ENCODE data around the gene IZUMO4. TPM values are rescaled to one million over a fixed set of nuclear protein-coding genes. Genes with fewer than 3 reads are reported as not detected.
"Not testable (repeated sequence)": the region's sequence is repeated elsewhere in the genome, so short reads cannot be mapped to it uniquely, and the experiment has no call there.

IZUMO4 gene
- total RNA-seq, 1 experiment from 2014 or later, result 1.5 TPM

DNA sequence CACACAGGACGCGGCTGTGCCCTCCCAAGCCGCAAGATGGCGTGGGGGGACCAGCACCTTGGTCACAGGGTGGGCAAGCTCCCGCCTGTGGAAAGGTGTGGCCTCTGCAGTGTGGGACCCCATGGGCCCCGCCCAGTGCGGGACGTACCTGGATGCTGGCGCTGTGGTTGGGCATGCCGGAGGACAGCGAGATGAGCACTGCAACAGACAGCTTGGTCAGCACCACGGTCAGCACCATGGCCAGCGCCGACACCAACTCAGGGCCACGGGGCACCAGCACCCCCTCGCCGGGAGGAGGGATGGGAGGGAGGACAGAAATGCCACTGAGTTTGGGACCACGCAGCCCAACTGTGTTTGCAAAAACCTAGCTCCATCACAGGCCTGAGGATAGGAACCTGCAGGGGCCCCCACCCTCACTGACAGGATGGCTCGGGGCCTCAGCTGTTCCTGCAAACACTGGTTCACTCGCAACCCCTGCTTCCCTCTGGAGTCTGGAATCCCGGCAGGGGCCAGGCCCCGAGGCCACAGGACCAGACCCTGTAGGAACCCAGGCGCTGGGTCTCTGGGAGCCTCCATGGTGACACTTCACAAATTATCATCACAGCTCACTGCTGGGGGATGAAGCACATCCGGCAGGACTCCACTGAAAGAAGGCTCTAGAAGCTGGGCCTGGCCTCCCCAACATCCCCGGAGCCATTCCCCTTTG lies 27.1 kb downstream of the IZUMO4 start:
- BruUV-seq (replicated peaks), result no TSS peak
- Histone ChIP-seq H4K20me1 (ENCODE audit: insufficient read depth) (peaks cover 12% of the 10 kb centered on the region; the same call in 1 of the 2 replicates), H3K36me3 (ENCODE audit: low read depth) (no peaks in the 10 kb centered on the region), H3K4me3 (no peak overlapping the region), H3K27me3 (ENCODE audit: insufficient read depth, low read depth) (no peaks in the 10 kb centered on the region), H3F3A (ENCODE audit: insufficient read depth, low read depth) (no peaks in the 10 kb centered on the region), H3K4me1 (replicated peaks; ENCODE audit: insufficient read depth) (no peaks in the 10 kb centered on the region), H2AFZ (no peak overlapping the region), H3K79me2 (ENCODE audit: low read depth) (no peaks in the 10 kb centered on the region), H3K4me2 (no peak overlapping the region), H3K9me2 (ENCODE audit: insufficient read depth) (no peaks in the 10 kb centered on the region), H3K9me3 (ENCODE audit: insufficient read depth, low read depth) (no peaks in the 10 kb centered on the region), H3K27ac (no peak overlapping the region)
- no peak for DNase-seq
- intact Hi-C loops (cut with micrococcal nuclease; ENCODE audit: unreplicated experiment), result no loop called here
- ChIA-PET POLR2A (ENCODE audit: unreplicated experiment) (no interaction called here), CTCF (no interaction called here)
- TF ChIP-seq EZH2 (IDR thresholded peaks at IDR 0.05; ENCODE audit: low read depth), result no peak
- TF ChIP-seq, protein P1, sequence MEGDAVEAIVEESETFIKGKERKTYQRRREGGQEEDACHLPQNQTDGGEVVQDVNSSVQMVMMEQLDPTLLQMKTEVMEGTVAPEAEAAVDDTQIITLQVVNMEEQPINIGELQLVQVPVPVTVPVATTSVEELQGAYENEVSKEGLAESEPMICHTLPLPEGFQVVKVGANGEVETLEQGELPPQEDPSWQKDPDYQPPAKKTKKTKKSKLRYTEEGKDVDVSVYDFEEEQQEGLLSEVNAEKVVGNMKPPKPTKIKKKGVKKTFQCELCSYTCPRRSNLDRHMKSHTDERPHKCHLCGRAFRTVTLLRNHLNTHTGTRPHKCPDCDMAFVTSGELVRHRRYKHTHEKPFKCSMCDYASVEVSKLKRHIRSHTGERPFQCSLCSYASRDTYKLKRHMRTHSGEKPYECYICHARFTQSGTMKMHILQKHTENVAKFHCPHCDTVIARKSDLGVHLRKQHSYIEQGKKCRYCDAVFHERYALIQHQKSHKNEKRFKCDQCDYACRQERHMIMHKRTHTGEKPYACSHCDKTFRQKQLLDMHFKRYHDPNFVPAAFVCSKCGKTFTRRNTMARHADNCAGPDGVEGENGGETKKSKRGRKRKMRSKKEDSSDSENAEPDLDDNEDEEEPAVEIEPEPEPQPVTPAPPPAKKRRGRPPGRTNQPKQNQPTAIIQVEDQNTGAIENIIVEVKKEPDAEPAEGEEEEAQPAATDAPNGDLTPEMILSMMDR (conservative IDR thresholded peaks at IDR 0.05), result no peak

DNA sequence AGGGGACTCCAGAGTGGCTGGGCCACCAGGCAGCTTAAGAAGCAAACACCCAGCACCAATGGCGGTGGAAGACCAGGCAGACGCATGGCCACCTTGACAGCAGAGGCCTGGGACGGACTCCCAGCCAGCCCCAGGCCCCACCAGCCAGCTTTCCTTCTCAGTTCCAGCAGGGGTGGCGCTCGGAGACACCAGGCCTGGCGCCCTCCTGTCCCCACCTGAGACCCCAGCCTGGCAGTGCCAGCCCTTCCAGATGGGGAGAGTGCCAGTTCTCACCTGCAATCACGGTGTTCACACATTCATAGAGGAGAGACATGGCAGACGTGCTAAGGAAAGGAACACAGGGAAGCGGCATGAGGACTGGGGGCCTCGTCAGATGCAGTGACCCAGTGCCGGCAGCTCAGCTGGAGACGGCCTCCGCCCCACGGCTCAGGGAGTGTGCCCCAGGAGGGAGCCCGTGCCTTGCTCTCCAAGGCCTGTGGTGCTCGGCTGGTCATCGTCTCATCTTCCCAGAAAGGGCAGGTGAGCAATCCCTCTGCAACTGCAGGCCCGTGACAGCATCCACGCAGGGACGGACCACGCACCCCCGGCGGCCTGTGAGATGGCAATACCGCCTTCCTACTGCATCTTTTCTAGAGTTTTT lies 30.3 kb downstream of the IZUMO4 start:
- H3K9me3 ChIP-seq (ENCODE audit: insufficient read depth, low read depth), result no peaks in the 10 kb centered on the region
- no peak overlapping the region for H3K4me3 ChIP-seq
- no peak overlapping the region for H3K27ac ChIP-seq
- no peaks in the 10 kb centered on the region for H3K9me2 ChIP-seq (ENCODE audit: insufficient read depth)
- no peak overlapping the region for H3K4me2 ChIP-seq
- no peaks in the 10 kb centered on the region for H3K27me3 ChIP-seq (ENCODE audit: insufficient read depth, low read depth)
- no peaks in the 10 kb centered on the region for H3K36me3 ChIP-seq (ENCODE audit: low read depth)
- no peaks in the 10 kb centered on the region for H3K79me2 ChIP-seq (ENCODE audit: low read depth)
- H2AFZ ChIP-seq, result no peak overlapping the region
- ChIA-PET CTCF (no interaction called here), POLR2A (ENCODE audit: unreplicated experiment) (no interaction called here)
- no peak for DNase-seq
- peaks cover 12% of the 10 kb centered on the region; the same call in 1 of the 2 replicates for H4K20me1 ChIP-seq (ENCODE audit: insufficient read depth)
- H3K4me1 ChIP-seq (replicated peaks; ENCODE audit: insufficient read depth), result no peaks in the 10 kb centered on the region
- BruUV-seq (replicated peaks), result no TSS peak
- intact Hi-C loops (cut with micrococcal nuclease; ENCODE audit: unreplicated experiment), result no loop called here
- no peaks in the 10 kb centered on the region for H3F3A ChIP-seq (ENCODE audit: insufficient read depth, low read depth)
- TF ChIP-seq EZH2 (IDR thresholded peaks at IDR 0.05; ENCODE audit: low read depth), result no peak
- TF ChIP-seq, protein P1 (conservative IDR thresholded peaks at IDR 0.05), result no peak

DNA sequence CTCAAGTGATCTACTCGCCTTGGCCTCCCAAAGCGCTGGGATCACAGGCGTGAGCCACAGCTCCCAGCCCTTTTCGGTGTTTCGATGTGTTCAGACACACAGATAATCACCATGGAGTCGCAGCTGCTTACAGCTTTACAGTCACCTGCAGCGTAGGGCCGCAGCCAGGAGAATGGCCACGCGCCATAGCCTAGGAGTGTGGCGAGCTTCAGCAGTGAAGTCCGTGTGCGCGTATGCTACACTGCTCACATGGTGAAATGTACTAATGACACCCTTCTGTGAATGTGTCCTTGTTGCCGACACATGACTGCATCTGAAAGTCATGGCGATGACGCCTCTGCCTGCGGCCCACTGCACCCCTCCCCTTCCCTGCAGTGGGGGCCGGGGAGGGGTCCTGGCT lies 31.0 kb downstream of the IZUMO4 start:
- CTCF ChIA-PET, result no interaction called here
- Histone ChIP-seq H4K20me1 (ENCODE audit: insufficient read depth) (peaks cover 12% of the 10 kb centered on the region; the same call in 1 of the 2 replicates), H3K9me3 (ENCODE audit: insufficient read depth, low read depth) (no peaks in the 10 kb centered on the region), H3K27me3 (ENCODE audit: insufficient read depth, low read depth) (no peaks in the 10 kb centered on the region), H3K4me3 (no peak overlapping the region), H3K4me2 (no peak overlapping the region), H3F3A (ENCODE audit: insufficient read depth, low read depth) (no peaks in the 10 kb centered on the region), H2AFZ (no peak overlapping the region), H3K79me2 (ENCODE audit: low read depth) (no peaks in the 10 kb centered on the region), H3K36me3 (ENCODE audit: low read depth) (no peaks in the 10 kb centered on the region), H3K27ac (no peak overlapping the region), H3K4me1 (replicated peaks; ENCODE audit: insufficient read depth) (no peaks in the 10 kb centered on the region), H3K9me2 (ENCODE audit: insufficient read depth) (no peaks in the 10 kb centered on the region)
- no TSS peak for BruUV-seq (replicated peaks)
- POLR2A ChIA-PET (ENCODE audit: unreplicated experiment), result no interaction called here
- DNase-seq, result no peak
- TF ChIP-seq EZH2 (IDR thresholded peaks at IDR 0.05; ENCODE audit: low read depth), result no peak
- TF ChIP-seq, protein P1 (conservative IDR thresholded peaks at IDR 0.05), result no peak
- intact Hi-C loops (cut with micrococcal nuclease; ENCODE audit: unreplicated experiment), result no loop called here

DNA sequence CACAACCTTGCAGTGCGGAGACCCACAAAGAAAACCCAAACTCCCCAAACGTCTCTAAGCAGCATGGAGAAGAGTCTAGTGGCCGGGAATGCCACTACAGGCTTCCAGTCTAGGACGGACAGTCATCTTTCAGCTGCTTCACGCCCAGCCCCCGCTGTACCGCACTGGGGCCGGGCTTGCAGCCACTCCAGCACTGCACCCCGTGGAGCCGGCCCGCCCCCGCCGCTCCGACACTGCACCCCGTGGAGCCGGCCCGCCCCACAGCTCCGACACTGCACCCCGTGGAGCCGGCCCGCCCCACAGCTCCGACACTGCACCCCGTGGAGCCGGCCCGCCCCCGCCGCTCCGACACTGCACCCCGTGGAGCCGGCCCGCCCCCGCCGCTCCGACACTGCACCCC lies 31.5 kb downstream of the IZUMO4 start:
- H3F3A ChIP-seq (ENCODE audit: insufficient read depth, low read depth); H3K4me1 ChIP-seq (replicated peaks; ENCODE audit: insufficient read depth); H3K4me2 ChIP-seq; intact Hi-C loops (cut with micrococcal nuclease; ENCODE audit: unreplicated experiment); BruUV-seq (replicated peaks); H3K9me3 ChIP-seq (ENCODE audit: insufficient read depth, low read depth); CTCF ChIA-PET; H3K79me2 ChIP-seq (ENCODE audit: low read depth); POLR2A ChIA-PET (ENCODE audit: unreplicated experiment); H2AFZ ChIP-seq; H3K27me3 ChIP-seq (ENCODE audit: insufficient read depth, low read depth); H3K9me2 ChIP-seq (ENCODE audit: insufficient read depth); DNase-seq; H3K4me3 ChIP-seq; H3K36me3 ChIP-seq (ENCODE audit: low read depth); H3K27ac ChIP-seq: not testable (repeated sequence)
- H4K20me1 ChIP-seq (ENCODE audit: insufficient read depth), result peaks cover 12% of the 10 kb centered on the region; the same call in 1 of the 2 replicates

All from PC-9 (cell line).